Heart left ventricle (tissue), 16 donors: ENCODE results near the gene ZFAND2B. TPM values are rescaled to one million over a fixed set of nuclear protein-coding genes. Genes with fewer than 3 reads are reported as not detected.
A peak's percentile ranks its signal among the peaks of the same experiment; 100 is the strongest.

Experiments used
- ATAC-seq, 4 donors: fragments of 200-7000 bp; cut with Tn5 transposase; one replicate each; pipeline ENCODE4 v1.9.1; 2020 to 2022; ENCODE audit warnings: moderate library complexity in 4 of 4, mild to moderate bottlenecking in 3 of 4, moderate number of reproducible peaks in 1 of 4
- DNase-seq, 5 donors: peaks; one replicate each; pipeline ENCODE4 v3.0.0-alpha.2; 2020
- H3K27ac ChIP-seq, 12 donors: fragments of 200-600 bp; sonication (generic) in 4 of 12; one replicate each; pipeline versions ENCODE4 v1.5.0 to v1.8.0; 2016 to 2022; ENCODE audit warnings: mild to moderate bottlenecking in 2 of 12
- H3K27me3 ChIP-seq, 9 donors: fragments of 200-600 bp; sonication (generic) in 2 of 9; one replicate each; pipeline versions ENCODE4 v1.5.1 to v1.8.0; 2016 to 2022; ENCODE audit warnings: mild to moderate bottlenecking in 3 of 9
- H3K36me3 ChIP-seq, 9 donors: fragments of 200-600 bp; sonication (generic) in 2 of 9; one replicate each; pipeline versions ENCODE4 v1.5.0 to v1.8.0; 2018 to 2022; ENCODE audit warnings: mild to moderate bottlenecking in 2 of 9
- H3K4me1 ChIP-seq, 12 donors: fragments of 200-600 bp; sonication (generic) in 4 of 12; one replicate each; pipeline versions ENCODE4 v1.5.0 to v1.8.0; 2016 to 2022; ENCODE audit warnings: mild to moderate bottlenecking in 3 of 12
- H3K4me3 ChIP-seq, 12 donors: fragments of 200-600 bp; sonication (generic) in 4 of 12; one replicate each; pipeline versions ENCODE4 v1.5.0 to v1.8.0; 2017 to 2022; ENCODE audit warnings: mild to moderate bottlenecking in 9 of 12, moderate library complexity in 4 of 12
- H3K9me3 ChIP-seq, 12 donors: fragments of 200-600 bp; sonication (generic) in 4 of 12; one replicate each; pipeline versions ENCODE4 v1.5.0 to v1.8.0; 2016 to 2022; ENCODE audit warnings: mild to moderate bottlenecking in 1 of 12
- POLR2A ChIP-seq, 2 donors: fragments of 450-650 bp; IDR thresholded peaks; one replicate each; pipeline ENCODE4 v1.6.1; 2017; ENCODE audit warnings: antibody characterized with exemption in 2 of 2, mild to moderate bottlenecking in 2 of 2, moderate library complexity in 2 of 2
- WGBS, 4 donors: extraction: QIAGEN DNeasy Blood & Tissue Kit in 2 of 4; methylation state at CpG; one replicate each; pipeline versions ENCODE4 v1.1.5 to v1.1.7; 2013 to 2018; 5-methylcytosine and 5-hydroxymethylcytosine counted together
- intact Hi-C, 10 donors: fragments of 100-400 bp; cut with DNase I; formaldehyde crosslinking; loops; one replicate each; pipeline versions ENCODE4 v1.11.1 to v1.14.2; 2022
- polyA plus RNA-seq, 2 donors: library from polyadenylated mRNA; stranded (reverse); fragments of 200-250 nt; gene quantifications; one replicate each; pipeline ENCODE4 v1.2.3, GENCODE V29; 2013
- total RNA-seq, 9 donors: library from RNA; depleted of rRNA in 2 of 9; stranded (reverse); fragments of >200 nt in 2 of 9; fragmentation: NEBNext Ultra II Directional in 3 of 9; extraction: Animal tissue kit (Norgen Biotek cat#: 25700) in 3 of 9; gene quantifications; one replicate each; pipeline versions ENCODE4 v1.1.0 to v1.2.4, GENCODE V29; 2016 to 2023
- TF ChIP-seq, protein P1 (sequence below), 12 donors: fragments of 200-600 bp; sonication (generic) in 4 of 12; IDR thresholded peaks; one replicate each; pipeline versions ENCODE4 v1.5.0 to v1.8.0; 2018 to 2022; ENCODE audit warnings: antibody characterized with exemption in 12 of 12, mild to moderate bottlenecking in 5 of 12
- donor health status: ischemic (EF 13 %, LVEDD 7.1; RV severe dilation, severe dysfunction).
- donor health status: healthy with polysubstance abuse.
- donor health status: DM: no; HTN: yes; CAD: no.
- donor health status: DM: no; HTN: no; CAD: no.
- donor health status: ischemic (EF 25% LVEDD 6.9; RV normal size, moderate dysfunction).
- donor health status: ischemic (EF 25% LVEDD 5.7; RV mildly dilated, moderate dysfunction).
- donor health status: healthy.
- donor health status: DM: yes; HTN: yes; CAD: no.
- donor health status: ischemic (EF 35%, LVEDD 5.7; RV mildly dilated, moderate dysfunction).
- donor health status: nonischemic (EF 11% LVEDD 7.7; RV severe dilation, severe dysfunction).
- donor health status: DM: yes; HTN: yes; CAD: no.
- donor health status: PGD.
- donor health status: ischemic (EF 29% LVEDD 5.4; RV normal size, mild dysfunction).
- donor health status: nonischemic (EF 23%, LVEDD 6.1; RV moderate dilation, normal function).

The ZFAND2B gene
- total and polyA plus RNA-seq, 11 donors: 13.9 to 35.7 (median 23.5) TPM

- peaks cover 0 to 65% (median 56%) of the 10 kb centered on the region in 9 donors for H3K36me3 ChIP-seq
- no peak for ATAC-seq
These were observed 25.6 kb upstream of the ZFAND2B start for GRCh38 chr2:219180961-219181360.

GRCh38 chr2:219181531-219181930 is 25.1 kb upstream of the ZFAND2B start:
- WGBS, 4 donors: 92 to 94% (median 94%) methylated on average over 6 of the region's 6 CpGs
- H3K4me1 ChIP-seq: peaks cover 5 to 36% (median 14%) of the 10 kb centered on the region in 12 donors
- peaks cover 0 to 69% (median 56%) of the 10 kb centered on the region in 9 donors for H3K36me3 ChIP-seq
- no peak for DNase-seq
- H3K4me3 ChIP-seq: no peak overlapping the region
- H3K9me3 ChIP-seq: no peaks in the 10 kb centered on the region
- no peak for ATAC-seq
- no peaks in the 10 kb centered on the region for H3K27me3 ChIP-seq
- H3K27ac ChIP-seq: no peak overlapping the region
- intact Hi-C loops: loop anchor here in 1 of 10 donors (2.0 kb wide), 1 partner anchor 23 kb away; no protein-coding TSS in a partner anchor
- TF ChIP-seq, protein P1, sequence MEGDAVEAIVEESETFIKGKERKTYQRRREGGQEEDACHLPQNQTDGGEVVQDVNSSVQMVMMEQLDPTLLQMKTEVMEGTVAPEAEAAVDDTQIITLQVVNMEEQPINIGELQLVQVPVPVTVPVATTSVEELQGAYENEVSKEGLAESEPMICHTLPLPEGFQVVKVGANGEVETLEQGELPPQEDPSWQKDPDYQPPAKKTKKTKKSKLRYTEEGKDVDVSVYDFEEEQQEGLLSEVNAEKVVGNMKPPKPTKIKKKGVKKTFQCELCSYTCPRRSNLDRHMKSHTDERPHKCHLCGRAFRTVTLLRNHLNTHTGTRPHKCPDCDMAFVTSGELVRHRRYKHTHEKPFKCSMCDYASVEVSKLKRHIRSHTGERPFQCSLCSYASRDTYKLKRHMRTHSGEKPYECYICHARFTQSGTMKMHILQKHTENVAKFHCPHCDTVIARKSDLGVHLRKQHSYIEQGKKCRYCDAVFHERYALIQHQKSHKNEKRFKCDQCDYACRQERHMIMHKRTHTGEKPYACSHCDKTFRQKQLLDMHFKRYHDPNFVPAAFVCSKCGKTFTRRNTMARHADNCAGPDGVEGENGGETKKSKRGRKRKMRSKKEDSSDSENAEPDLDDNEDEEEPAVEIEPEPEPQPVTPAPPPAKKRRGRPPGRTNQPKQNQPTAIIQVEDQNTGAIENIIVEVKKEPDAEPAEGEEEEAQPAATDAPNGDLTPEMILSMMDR (IDR thresholded peaks at IDR 0.05): no peak
- TF ChIP-seq POLR2A (IDR thresholded peaks at IDR 0.05): no peak

More at GRCh38 chr2:219180961-219181360, 25.6 kb upstream of the ZFAND2B start:
- Histone ChIP-seq H3K9me3 (no peaks in the 10 kb centered on the region), H3K4me1 (peaks cover 5 to 39% (median 16%) of the 10 kb centered on the region in 12 donors), H3K27ac (no peak overlapping the region), H3K27me3 (no peaks in the 10 kb centered on the region), H3K4me3 (no peak overlapping the region)
- no peak for DNase-seq
- 78 to 92% (median 87%) methylated on average over 5 of the region's 5 CpGs for WGBS, 4 donors
- intact Hi-C loops: loop anchor here in 1 of 10 donors (2.0 kb wide), 1 partner anchor 24 kb away; no protein-coding TSS in a partner anchor
- no peak for TF ChIP-seq POLR2A (IDR thresholded peaks at IDR 0.05)

GRCh38 chr2:219182331-219183150 is 24.0 kb upstream of the ZFAND2B start:
- Histone ChIP-seq H3K36me3 (peaks cover 0 to 69% (median 56%) of the 10 kb centered on the region in 9 donors), H3K4me1 (peaks cover 5 to 30% (median 14%) of the 10 kb centered on the region in 12 donors), H3K27ac (peak overlapping the region in 1 of 12 donors; percentile 37), H3K4me3 (no peak overlapping the region), H3K9me3 (no peaks in the 10 kb centered on the region), H3K27me3 (no peaks in the 10 kb centered on the region)
- 68 to 82% (median 73%) methylated on average over 6 to 8 of the region's 8 CpGs for WGBS, 4 donors
- no peak for DNase-seq
- ATAC-seq: peak in 1 of 4 donors; percentile 10
- intact Hi-C loops: no loop called here
- no peak for TF ChIP-seq POLR2A (IDR thresholded peaks at IDR 0.05)
- TF ChIP-seq, protein P1 (IDR thresholded peaks at IDR 0.05): no peak

- H3K36me3 ChIP-seq: peaks cover 0 to 69% (median 56%) of the 10 kb centered on the region in 9 donors
- no peak overlapping the region for H3K4me3 ChIP-seq
- no peak for DNase-seq
- H3K4me1 ChIP-seq: peaks cover 5 to 28% (median 14%) of the 10 kb centered on the region in 12 donors
- TF ChIP-seq POLR2A (IDR thresholded peaks at IDR 0.05): no peak
- TF ChIP-seq, protein P1 (IDR thresholded peaks at IDR 0.05): no peak
- H3K27ac ChIP-seq: no peak overlapping the region
- 88 to 96% (median 92%) methylated on average over 6 of the region's 6 CpGs for WGBS, 4 donors
- intact Hi-C loops: no loop called here
- ATAC-seq: no peak
- no peaks in the 10 kb centered on the region for H3K27me3 ChIP-seq
- no peaks in the 10 kb centered on the region for H3K9me3 ChIP-seq
These were observed 23.3 kb upstream of the ZFAND2B start for GRCh38 chr2:219183151-219183772.
